Adrenal gland (tissue), 12 donors: ENCODE data around the gene CIPC. TPM values are rescaled to one million over a fixed set of nuclear protein-coding genes. Genes with fewer than 3 reads are reported as not detected.

Experiments
- DNase-seq, 7 donors: peaks; one replicate each; pipeline ENCODE4 v3.0.0-alpha.2; 2019 to 2020
- H3K27ac ChIP-seq, 5 donors: fragments of 200-600 bp; sonication (generic) in 4 of 5; 1 replicate in 3 of 5; 2 replicates in 2 of 5; pipeline versions ENCODE4 v1.5.1 to v1.8.0; 2016 to 2020; ENCODE audit warnings: mild to moderate bottlenecking in 1 of 5
- H3K27me3 ChIP-seq: fragments of 200-600 bp; 2 replicates; pipeline ENCODE4 v1.8.0; 2021
- H3K36me3 ChIP-seq, 2 donors: fragments of 200-600 bp; replicated peaks in 1 of 2; 1 replicate in 1 of 2; 2 replicates in 1 of 2; pipeline versions ENCODE4 v1.5.1 to v1.8.0; 2018 to 2022
- H3K4me1 ChIP-seq, 2 donors: fragments of 200-600 bp; replicated peaks in 1 of 2; 1 replicate in 1 of 2; 2 replicates in 1 of 2; pipeline versions ENCODE4 v1.5.1 to v1.8.0; 2018 to 2021
- H3K4me3 ChIP-seq, 4 donors: fragments of 200-600 bp; sonication (generic) in 3 of 4; one replicate each; pipeline ENCODE4 v1.5.1; 2016 to 2018
- H3K9me3 ChIP-seq, 3 donors: fragments of 200-600 bp; sonication (generic) in 1 of 3; replicated peaks in 1 of 3; 1 replicate in 2 of 3; 2 replicates in 1 of 3; pipeline versions ENCODE4 v1.5.1 to v1.8.0; 2016 to 2021
- CTCF ChIP-seq, 6 experiments: fragments of 450-650 bp in 4 of 6; fragments of 200-600 bp in 2 of 6; sonication (generic) in 1 of 6; IDR thresholded peaks; 1 replicate in 5 of 6; 2 replicates in 1 of 6; pipeline versions ENCODE4 v1.5.1 to v1.8.0; 2016 to 2021; ENCODE audit warnings: antibody characterized with exemption in 6 of 6, mild to moderate bottlenecking in 2 of 6, moderate library complexity in 1 of 6
- POLR2A ChIP-seq, 2 donors: fragments of 450-650 bp; IDR thresholded peaks; one replicate each; pipeline ENCODE4 v1.6.1; 2017; ENCODE audit warnings: antibody characterized with exemption in 2 of 2, mild to moderate bottlenecking in 2 of 2, moderate library complexity in 1 of 2
- WGBS, 4 donors: extraction: QIAGEN DNeasy Blood & Tissue Kit in 2 of 4; methylation state at CpG; one replicate each; pipeline versions ENCODE4 v1.1.5 to v1.1.7; 2013 to 2017; 5-methylcytosine and 5-hydroxymethylcytosine counted together
- intact Hi-C, 2 donors: fragments of 100-400 bp; cut with DNase I; formaldehyde crosslinking; loops; one replicate each; pipeline versions ENCODE4 v1.14.1 to v1.15.0; 2022 to 2023
- polyA plus RNA-seq, 3 donors: library from polyadenylated mRNA; stranded (reverse); fragments of 200-250 nt in 2 of 3; fragments of 350-450 nt in 1 of 3; fragmentation: Illumina TruSeq in 1 of 3; extraction: RNeasy Lipid Tissue Mini Kit (QIAGEN cat#74804) in 1 of 3; gene quantifications; one replicate each; pipeline ENCODE4 v1.2.3, GENCODE V29; 2013 to 2014
- total RNA-seq, 9 donors: library from RNA; depleted of rRNA in 4 of 9; stranded (reverse); fragments of >200 nt in 4 of 9; fragments of 120-200 nt in 1 of 9; fragmentation: NEBNext Ultra II Directional in 1 of 9; extraction: Animal tissue kit (Norgen Biotek cat#: 25700) in 1 of 9; gene quantifications; one replicate each; pipeline versions ENCODE4 v1.1.0 to v1.2.4, GENCODE V29; 2013 to 2023
- donor health status: healthy with polysubstance abuse.
- donor health status: Bipolar disorder and iron deficiency.
- donor health status: DM: yes; HTN: yes; CAD: no.
- donor health status: DM: no; HTN: no; CAD: no.
- donor health status: DM: no; HTN: no; CAD: no.
- donor health status: DM: yes; HTN: yes; CAD: no.

CIPC gene
- total and polyA plus RNA-seq, 12 donors = 3.7 to 48.6 (median 26.1) TPM

- Histone ChIP-seq H3K27ac (peak overlapping the region in 1 of 5 donors; percentile 44), H3K9me3 (no peaks in the 10 kb centered on the region), H3K36me3 (peaks cover 0 to 2% of the 10 kb centered on the region in 2 donors), H3K4me3 (no peak overlapping the region), H3K4me1 (peaks cover 22 to 45% of the 10 kb centered on the region in 2 donors), H3K27me3 (no peaks in the 10 kb centered on the region)
- no peak for TF ChIP-seq POLR2A (IDR thresholded peaks at IDR 0.05)
- no peak for TF ChIP-seq CTCF (IDR thresholded peaks at IDR 0.05)
- intact Hi-C loops = no loop called here
- 70 to 83% (median 76%) methylated on average over 7 to 9 of the region's 9 CpGs for WGBS, 4 donors
- DNase-seq = peak; percentile 57 to 85 (median 80)
Measured at GRCh38 chr14:77123381-77124325, 25.6 kb downstream of the CIPC start.

GRCh38 chr14:77124345-77125280, 26.6 kb downstream of the CIPC start:
- peak overlapping the region in 1 of 4 donors; percentile 57 for H3K4me3 ChIP-seq
- H3K36me3 ChIP-seq = no peaks in the 10 kb centered on the region
- H3K27me3 ChIP-seq = no peaks in the 10 kb centered on the region
- H3K27ac ChIP-seq = no peak overlapping the region
- intact Hi-C loops = no loop called here
- WGBS, 4 donors = 15 to 32% (median 19%) methylated on average over 27 to 73 of the region's 73 CpGs
- H3K4me1 ChIP-seq = peaks cover 22 to 45% of the 10 kb centered on the region in 2 donors
- H3K9me3 ChIP-seq = no peaks in the 10 kb centered on the region
- peak; percentile 16 to 68 (median 46) for DNase-seq
- TF ChIP-seq CTCF (IDR thresholded peaks at IDR 0.05) (peak in 3 of 6 experiments; percentile 55 to 85 (median 77)), POLR2A (IDR thresholded peaks at IDR 0.05) (no peak)

- WGBS, 4 donors = 25 to 42% (median 37%) methylated on average over 14 to 30 of the region's 30 CpGs
- DNase-seq = peak in 2 of 7 donors; percentile 13 to 45
- H3K4me1 ChIP-seq = peaks cover 21 to 45% of the 10 kb centered on the region in 2 donors
- intact Hi-C loops = no loop called here
- no peak overlapping the region for H3K27ac ChIP-seq
- no peaks in the 10 kb centered on the region for H3K27me3 ChIP-seq
- peak overlapping the region in 1 of 4 donors; percentile 57 for H3K4me3 ChIP-seq
- peak in 1 of 6 experiments; percentile 13 for TF ChIP-seq CTCF (IDR thresholded peaks at IDR 0.05)
- TF ChIP-seq POLR2A (IDR thresholded peaks at IDR 0.05) = no peak
- H3K9me3 ChIP-seq = no peaks in the 10 kb centered on the region
- H3K36me3 ChIP-seq = no peaks in the 10 kb centered on the region
Measured at GRCh38 chr14:77125281-77125801, 27.3 kb downstream of the CIPC start.
